CD4-positive, alpha-beta T cell (primary cell): Measurements from ENCODE around the gene USP35. TPM values are rescaled to one million over a fixed set of nuclear protein-coding genes. Genes with fewer than 3 reads are reported as not detected.

ENCODE experiments used
- ATAC-seq: fragments of 200-7000 bp; cut with Tn5 transposase; one replicate; pipeline ENCODE4 v1.10.0; 2022; ENCODE audit warnings: mild to moderate bottlenecking; ENCODE audit not compliant: poor library complexity
- CTCF ChIA-PET: fragments of 350-600 bp; sonication (Branson Sonifier 250); formaldehyde crosslinking; loops from one replicate; lab custom pipeline; 2021; ENCODE audit warnings: antibody characterized with exemption, inconsistent platforms; lab: Charles Lee
- POLR2A ChIA-PET: fragments of 350-600 bp; sonication (Branson Sonifier 250); formaldehyde crosslinking; loops from one replicate; lab custom pipeline; 2021; ENCODE audit warnings: antibody characterized with exemption, inconsistent platforms; lab: Charles Lee
- DNase-seq, 14 experiments: peaks; one replicate each; pipeline ENCODE4 v3.0.0-alpha.2; 2013 to 2020; ENCODE audit warnings: mixed read lengths in 2 of 14
- H3K27ac ChIP-seq, 2 donors: one replicate each; pipeline versions ENCODE4 v1.5.1 to v1.7.0; 2013; ENCODE audit warnings: low read length in 2 of 2, low read depth in 1 of 2, mild to moderate bottlenecking in 1 of 2
- H3K27me3 ChIP-seq, 2 experiments: 1 replicate in 1 of 2; 2 replicates in 1 of 2; pipeline versions ENCODE4 v1.6.1 to v1.7.0; 2013; ENCODE audit warnings: low read length in 2 of 2, control low read depth in 1 of 2, mild to moderate bottlenecking in 1 of 2, moderate library complexity in 1 of 2; ENCODE audit not compliant: insufficient read depth in 2 of 2, control insufficient read depth in 1 of 2
- H3K36me3 ChIP-seq: one replicate; pipeline ENCODE4 v1.6.1; 2013; ENCODE audit warnings: low read length, control low read depth; ENCODE audit not compliant: insufficient read depth
- H3K4me1 ChIP-seq: one replicate; pipeline ENCODE4 v1.6.1; 2013; ENCODE audit warnings: low read length, control low read depth; ENCODE audit not compliant: insufficient read depth
- H3K4me3 ChIP-seq: one replicate; pipeline ENCODE4 v1.5.1; 2013; ENCODE audit warnings: mild to moderate bottlenecking, low read length, moderate library complexity
- H3K9me3 ChIP-seq, 2 experiments: 1 replicate in 1 of 2; 2 replicates in 1 of 2; pipeline versions ENCODE4 v1.6.1 to v1.7.0; 2013; ENCODE audit warnings: low read length in 2 of 2, mild to moderate bottlenecking in 2 of 2, control low read depth in 1 of 2, moderate library complexity in 1 of 2; ENCODE audit not compliant: control insufficient read depth in 1 of 2, insufficient read depth in 1 of 2
- H3K27ac Mint-ChIP-seq: one replicate; pipeline ENCODE4 v1.8.0; 2020; ENCODE audit warnings: mixed read lengths
- H3K27me3 Mint-ChIP-seq: one replicate; pipeline ENCODE4 v1.8.0; 2021; ENCODE audit warnings: mixed read lengths
- H3K36me3 Mint-ChIP-seq: one replicate; pipeline ENCODE4 v1.8.0; 2021; ENCODE audit warnings: low read depth, mixed read lengths
- H3K4me1 Mint-ChIP-seq: one replicate; pipeline ENCODE4 v1.8.0; 2021; ENCODE audit warnings: low read depth, mixed read lengths
- H3K4me3 Mint-ChIP-seq: one replicate; pipeline ENCODE4 v1.8.0; 2020; ENCODE audit warnings: mild to moderate bottlenecking, mixed read lengths
- H3K9me3 Mint-ChIP-seq: one replicate; pipeline ENCODE4 v1.8.0; 2020; ENCODE audit warnings: mixed read lengths
- intact Hi-C, 2 experiments: fragments of 100-400 bp; cut with DNase I in 1 of 2; cut with micrococcal nuclease in 1 of 2; formaldehyde crosslinking; loops; one replicate each; pipeline versions ENCODE4 v1.15.1 to v1.9.0; 2023 to 2025; cut with DNase I, micrococcal nuclease
- total RNA-seq, 174 experiments: library from RNA in 2 of 174; stranded (reverse) in 2 of 174; gene quantifications; one replicate each; pipeline ENCODE4 v1.2.3 and lab custom pipeline; 2021 to 2026
- TF ChIP-seq, protein P1 (sequence below): fragments of 200-600 bp; IDR thresholded peaks from one replicate; pipeline ENCODE4 v1.8.0; 2022; ENCODE audit warnings: antibody characterized with exemption, mild to moderate bottlenecking

Gene USP35
- total RNA-seq, 2 experiments from 2014 or later = 29.2 to 33.1 TPM

DNA sequence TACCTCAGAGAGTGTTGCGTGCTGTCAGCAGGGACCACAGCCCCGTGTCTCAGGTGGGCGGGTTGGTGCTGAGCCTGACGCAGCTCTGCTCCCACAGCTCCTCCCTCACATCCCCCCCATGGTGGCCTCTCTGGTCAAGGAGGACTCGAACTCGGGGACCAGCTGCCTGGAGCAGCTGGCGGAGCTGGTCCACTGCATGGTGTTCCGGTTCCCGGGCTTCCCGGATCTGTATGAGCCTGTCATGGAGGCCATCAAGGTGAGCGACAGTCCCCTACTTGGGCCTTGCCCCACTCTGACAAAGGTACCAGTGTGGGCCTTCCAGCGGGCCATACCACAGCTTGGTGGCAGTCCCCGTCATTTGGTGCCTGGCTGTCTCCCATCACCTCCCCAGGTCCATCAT is 11.8 kb downstream of the USP35 start:
- DNase-seq (no peak), ATAC-seq (no peak)
- Mint-ChIP-seq H3K4me1 (peaks cover 49% of the 10 kb centered on the region), H3K9me3 (no peaks in the 10 kb centered on the region), H3K27me3 (no peaks in the 10 kb centered on the region), H3K27ac (peak overlapping the region; percentile 98), H3K4me3 (no peak overlapping the region), H3K36me3 (peaks cover 26% of the 10 kb centered on the region)
- Histone ChIP-seq H3K27me3 (no peaks in the 10 kb centered on the region), H3K4me3 (no peak overlapping the region), H3K36me3 (peaks cover 13% of the 10 kb centered on the region), H3K9me3 (no peaks in the 10 kb centered on the region), H3K27ac (peak overlapping the region in 1 of 2 donors; percentile 98), H3K4me1 (peaks cover 57% of the 10 kb centered on the region)
- POLR2A ChIA-PET = interaction anchor here (4.3 kb wide), 1 partner anchor 12 kb away, joined by 51 read pairs; the partner anchor contains the start of genes KCTD21 and USP35
- intact Hi-C loops = no loop called here
- CTCF ChIA-PET = interaction anchor here (1.7 kb wide), 1 partner anchor 10 kb away, joined by 5 read pairs; no protein-coding TSS in a partner anchor
- TF ChIP-seq, protein P1, sequence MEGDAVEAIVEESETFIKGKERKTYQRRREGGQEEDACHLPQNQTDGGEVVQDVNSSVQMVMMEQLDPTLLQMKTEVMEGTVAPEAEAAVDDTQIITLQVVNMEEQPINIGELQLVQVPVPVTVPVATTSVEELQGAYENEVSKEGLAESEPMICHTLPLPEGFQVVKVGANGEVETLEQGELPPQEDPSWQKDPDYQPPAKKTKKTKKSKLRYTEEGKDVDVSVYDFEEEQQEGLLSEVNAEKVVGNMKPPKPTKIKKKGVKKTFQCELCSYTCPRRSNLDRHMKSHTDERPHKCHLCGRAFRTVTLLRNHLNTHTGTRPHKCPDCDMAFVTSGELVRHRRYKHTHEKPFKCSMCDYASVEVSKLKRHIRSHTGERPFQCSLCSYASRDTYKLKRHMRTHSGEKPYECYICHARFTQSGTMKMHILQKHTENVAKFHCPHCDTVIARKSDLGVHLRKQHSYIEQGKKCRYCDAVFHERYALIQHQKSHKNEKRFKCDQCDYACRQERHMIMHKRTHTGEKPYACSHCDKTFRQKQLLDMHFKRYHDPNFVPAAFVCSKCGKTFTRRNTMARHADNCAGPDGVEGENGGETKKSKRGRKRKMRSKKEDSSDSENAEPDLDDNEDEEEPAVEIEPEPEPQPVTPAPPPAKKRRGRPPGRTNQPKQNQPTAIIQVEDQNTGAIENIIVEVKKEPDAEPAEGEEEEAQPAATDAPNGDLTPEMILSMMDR = no peak

DNA sequence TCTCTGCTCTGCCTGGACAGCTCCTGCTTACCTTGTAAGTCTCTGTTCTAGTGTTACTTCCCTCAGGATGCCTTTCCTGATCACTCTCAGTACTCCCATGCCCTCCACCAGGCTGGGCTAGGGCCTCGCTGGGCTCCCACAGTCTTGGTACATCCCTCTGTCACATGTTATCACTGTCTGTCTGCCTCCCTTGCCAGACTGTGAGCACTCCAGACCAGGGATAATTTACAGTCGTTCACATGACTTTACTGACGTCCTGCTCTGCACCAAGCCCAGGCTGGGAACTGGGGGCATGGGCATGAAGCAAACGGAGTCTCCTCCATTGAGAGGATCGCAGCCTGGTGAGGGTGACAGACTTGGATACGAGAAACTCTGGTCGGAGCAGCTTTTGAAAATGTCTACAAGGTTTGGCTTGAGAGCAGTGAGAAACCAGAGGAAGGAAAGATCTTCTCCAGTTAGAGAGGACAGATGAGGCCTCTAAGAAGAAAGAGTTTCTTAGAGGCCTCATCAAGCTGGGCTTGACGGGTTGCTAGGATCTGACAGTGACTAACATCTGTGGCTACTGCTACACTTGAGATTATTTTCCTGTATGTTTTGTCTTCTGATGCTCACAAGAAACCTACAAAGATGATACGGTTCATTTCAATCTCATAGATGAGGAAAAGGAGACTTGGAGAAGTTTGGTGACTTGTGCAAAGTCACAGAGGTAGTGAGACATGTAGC is 12.5 kb downstream of the USP35 start:
- peaks cover 27% of the 10 kb centered on the region for H3K36me3 Mint-ChIP-seq
- no peaks in the 10 kb centered on the region for H3K9me3 Mint-ChIP-seq
- no peaks in the 10 kb centered on the region for H3K27me3 Mint-ChIP-seq
- intact Hi-C loops = no loop called here
- ATAC-seq (no peak), DNase-seq (peak in 3 of 14 experiments; percentile 26 to 47 (median 36))
- ChIA-PET POLR2A (interaction anchor here (1.0 to 4.3 kb wide), 2 partner anchors 13 to 121 kb away, joined by 4 to 51 read pairs; partner anchors contain the start of genes KCTD21 and USP35), CTCF (interaction anchor here (1.3 to 1.8 kb wide), 3 partner anchors 11 to 62 kb away, joined by 3 to 5 read pairs (median 3); partner anchors contain the start of gene ALG8)
- no peak overlapping the region for H3K4me3 ChIP-seq
- TF ChIP-seq, protein P1 = no peak
- H3K4me1 Mint-ChIP-seq = peaks cover 52% of the 10 kb centered on the region
- no peaks in the 10 kb centered on the region for H3K27me3 ChIP-seq
- H3K27ac Mint-ChIP-seq = peak overlapping the region; percentile 98
- peaks cover 58% of the 10 kb centered on the region for H3K4me1 ChIP-seq
- H3K4me3 Mint-ChIP-seq = peak overlapping the region; percentile 50
- H3K36me3 ChIP-seq = peaks cover 13% of the 10 kb centered on the region
- peak overlapping the region; percentile 16 to 98 for H3K27ac ChIP-seq
- H3K9me3 ChIP-seq = no peaks in the 10 kb centered on the region

DNA sequence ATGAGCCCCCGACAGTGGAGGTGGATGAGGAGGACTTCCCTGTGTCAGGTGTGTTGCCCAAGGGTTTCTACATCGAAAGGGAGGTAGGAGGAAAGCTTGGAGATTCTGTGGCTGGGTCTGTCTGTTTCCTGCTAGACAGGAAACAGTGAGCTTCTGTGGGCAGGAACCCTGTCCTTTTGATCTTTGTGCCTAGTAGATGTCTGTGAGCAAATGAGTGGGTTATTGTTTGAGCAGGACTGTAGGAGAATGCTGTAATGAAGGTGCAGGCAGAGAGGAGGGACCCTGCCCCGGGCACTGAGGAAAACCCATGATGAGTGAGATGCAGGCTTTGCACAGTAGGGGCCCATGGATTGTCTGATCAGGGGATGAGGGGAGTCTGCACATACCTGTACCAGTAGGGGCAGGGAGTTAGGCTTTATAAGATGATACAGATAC is 14.0 kb downstream of the USP35 start:
- DNase-seq (peak; percentile 43 to 93 (median 60)), ATAC-seq (peak; percentile 76)
- Histone ChIP-seq H3K9me3 (no peaks in the 10 kb centered on the region), H3K36me3 (peaks cover 16% of the 10 kb centered on the region), H3K27ac (peak overlapping the region; percentile 53 to 98), H3K27me3 (no peaks in the 10 kb centered on the region), H3K4me3 (peak overlapping the region; percentile 30), H3K4me1 (peaks cover 64% of the 10 kb centered on the region)
- CTCF ChIA-PET = interaction anchor here (0.6 to 1.8 kb wide), 9 partner anchors 11 to 362 kb away, joined by 3 to 15 read pairs (median 4); partner anchors contain the start of genes ALG8, KCTD21 and USP35
- H3K9me3 Mint-ChIP-seq = no peaks in the 10 kb centered on the region
- peak overlapping the region; percentile 98 for H3K27ac Mint-ChIP-seq
- POLR2A ChIA-PET = interaction anchor here (0.6 to 4.3 kb wide), 6 partner anchors 9 to 362 kb away, joined by 3 to 51 read pairs (median 4); partner anchors contain the start of genes ALG8, INTS4, KCTD21 and USP35
- TF ChIP-seq, protein P1 = no peak
- H3K27me3 Mint-ChIP-seq = no peaks in the 10 kb centered on the region
- intact Hi-C loops = loop anchor here (1.0 to 2.0 kb wide), 4 partner anchors 14 to 123 kb away; partner anchors contain the start of genes KCTD21 (in 2 of the 2), USP35 (in 2 of the 2), ALG8 (in 1 of the 2) and NDUFC2 (in 1 of the 2)
- peaks cover 51% of the 10 kb centered on the region for H3K4me1 Mint-ChIP-seq
- H3K36me3 Mint-ChIP-seq = peaks cover 26% of the 10 kb centered on the region
- peak overlapping the region; percentile 86 for H3K4me3 Mint-ChIP-seq
